Measurements from ENCODE around the gene SLC39A10.

SLC39A10 gene, protein sequence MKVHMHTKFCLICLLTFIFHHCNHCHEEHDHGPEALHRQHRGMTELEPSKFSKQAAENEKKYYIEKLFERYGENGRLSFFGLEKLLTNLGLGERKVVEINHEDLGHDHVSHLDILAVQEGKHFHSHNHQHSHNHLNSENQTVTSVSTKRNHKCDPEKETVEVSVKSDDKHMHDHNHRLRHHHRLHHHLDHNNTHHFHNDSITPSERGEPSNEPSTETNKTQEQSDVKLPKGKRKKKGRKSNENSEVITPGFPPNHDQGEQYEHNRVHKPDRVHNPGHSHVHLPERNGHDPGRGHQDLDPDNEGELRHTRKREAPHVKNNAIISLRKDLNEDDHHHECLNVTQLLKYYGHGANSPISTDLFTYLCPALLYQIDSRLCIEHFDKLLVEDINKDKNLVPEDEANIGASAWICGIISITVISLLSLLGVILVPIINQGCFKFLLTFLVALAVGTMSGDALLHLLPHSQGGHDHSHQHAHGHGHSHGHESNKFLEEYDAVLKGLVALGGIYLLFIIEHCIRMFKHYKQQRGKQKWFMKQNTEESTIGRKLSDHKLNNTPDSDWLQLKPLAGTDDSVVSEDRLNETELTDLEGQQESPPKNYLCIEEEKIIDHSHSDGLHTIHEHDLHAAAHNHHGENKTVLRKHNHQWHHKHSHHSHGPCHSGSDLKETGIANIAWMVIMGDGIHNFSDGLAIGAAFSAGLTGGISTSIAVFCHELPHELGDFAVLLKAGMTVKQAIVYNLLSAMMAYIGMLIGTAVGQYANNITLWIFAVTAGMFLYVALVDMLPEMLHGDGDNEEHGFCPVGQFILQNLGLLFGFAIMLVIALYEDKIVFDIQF

DNA sequence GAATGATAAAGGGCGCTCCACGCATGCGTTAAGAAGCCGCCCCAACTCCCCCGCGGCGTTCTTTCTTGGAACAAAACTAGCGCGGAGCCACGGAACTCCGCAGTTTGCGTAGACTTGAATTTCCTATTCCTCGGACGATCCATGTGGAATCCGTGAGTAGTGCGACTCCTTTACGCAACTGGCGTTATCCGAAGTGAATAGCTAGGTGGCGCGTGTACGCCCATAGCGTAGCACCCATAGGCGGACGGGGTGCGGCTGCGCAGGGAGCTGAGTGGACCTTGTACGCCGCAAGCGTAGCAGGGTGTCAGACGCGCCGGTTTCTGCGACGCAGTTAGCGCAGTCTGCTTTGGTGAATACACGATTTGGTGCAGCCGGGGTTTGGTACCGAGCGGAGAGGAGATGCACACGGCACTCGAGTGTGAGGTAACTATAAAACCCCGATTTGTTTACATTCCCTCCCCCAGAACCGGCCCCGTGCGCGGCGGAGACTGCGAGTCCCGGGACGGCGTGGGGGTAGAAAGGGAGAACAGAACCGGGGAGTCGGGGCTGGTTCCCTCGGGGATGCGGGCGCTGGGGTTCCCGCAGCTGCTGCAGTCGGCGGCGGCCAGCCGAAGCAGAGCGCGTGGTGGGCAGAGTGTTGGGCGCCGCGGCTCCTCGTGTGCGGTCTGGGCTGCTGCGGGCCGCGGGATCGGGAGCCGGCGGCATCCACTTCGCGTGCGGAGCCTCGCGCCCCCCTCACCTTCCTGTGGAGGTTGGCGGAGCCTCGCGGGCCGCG lies at the start of gene SLC39A10:
TSS of gene SLC39A10 (plus strand) at position 368 of the 775 bp plus-strand sequence. CDS start 22,817 bp downstream, outside the sequence.
- peak; percentile 97 for DNase-seq (ENCODE audit: low spot score)

DNA sequence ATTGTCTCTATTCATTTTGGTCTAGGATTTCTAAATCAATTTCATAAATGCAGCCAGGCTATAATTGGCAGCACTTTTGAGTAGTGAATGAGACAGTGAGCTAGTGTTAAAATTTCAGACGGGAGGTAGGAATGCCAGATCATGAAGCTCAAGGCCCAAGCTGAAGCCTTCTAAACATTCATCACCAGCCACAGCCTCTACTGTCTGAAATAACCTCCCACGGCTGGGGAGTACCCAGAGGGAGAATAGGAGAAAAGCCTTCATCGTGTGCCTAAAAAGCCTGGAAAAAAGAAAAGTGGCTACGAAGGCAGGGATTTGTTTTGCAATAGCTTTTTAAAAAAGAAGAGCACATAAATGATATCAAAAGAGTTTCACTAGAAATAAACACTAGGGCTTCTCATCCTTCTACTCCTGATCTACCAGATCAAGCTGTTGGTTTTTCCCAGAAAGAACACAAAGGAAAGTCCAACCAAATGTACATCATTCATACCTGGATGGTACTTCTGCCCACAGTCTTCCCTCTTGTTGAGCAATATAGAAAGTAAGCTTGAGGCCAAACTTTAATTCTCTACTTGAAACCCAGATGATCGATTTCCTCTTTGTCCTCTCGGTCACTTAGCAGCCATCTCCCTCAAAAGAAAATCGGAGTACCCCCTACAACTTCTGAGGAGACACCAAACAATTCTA lies 48.1 kb upstream of the SLC39A10 start:
- no peak for DNase-seq (ENCODE audit: low spot score)

DNA sequence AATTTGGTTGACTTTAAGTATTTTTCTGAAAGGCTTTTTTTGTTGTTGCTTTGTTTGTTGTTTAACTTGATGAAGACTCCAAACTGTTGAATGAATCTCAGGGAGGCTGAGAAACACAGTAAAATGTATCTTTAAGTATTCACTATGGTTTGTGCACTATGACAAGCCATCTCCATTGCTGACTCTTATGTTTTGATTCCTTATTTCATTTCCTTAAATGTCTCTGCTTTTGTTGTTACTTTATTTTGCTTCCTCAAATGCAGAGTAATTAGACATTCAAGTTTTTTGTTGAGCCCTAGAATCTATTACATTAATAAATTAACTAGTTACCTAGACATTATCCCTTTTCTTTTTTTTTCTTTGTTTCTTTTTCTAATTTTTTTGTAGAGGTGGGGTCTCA lies 46.3 kb upstream of the SLC39A10 start:
- DNase-seq (ENCODE audit: low spot score), result no peak

DNA sequence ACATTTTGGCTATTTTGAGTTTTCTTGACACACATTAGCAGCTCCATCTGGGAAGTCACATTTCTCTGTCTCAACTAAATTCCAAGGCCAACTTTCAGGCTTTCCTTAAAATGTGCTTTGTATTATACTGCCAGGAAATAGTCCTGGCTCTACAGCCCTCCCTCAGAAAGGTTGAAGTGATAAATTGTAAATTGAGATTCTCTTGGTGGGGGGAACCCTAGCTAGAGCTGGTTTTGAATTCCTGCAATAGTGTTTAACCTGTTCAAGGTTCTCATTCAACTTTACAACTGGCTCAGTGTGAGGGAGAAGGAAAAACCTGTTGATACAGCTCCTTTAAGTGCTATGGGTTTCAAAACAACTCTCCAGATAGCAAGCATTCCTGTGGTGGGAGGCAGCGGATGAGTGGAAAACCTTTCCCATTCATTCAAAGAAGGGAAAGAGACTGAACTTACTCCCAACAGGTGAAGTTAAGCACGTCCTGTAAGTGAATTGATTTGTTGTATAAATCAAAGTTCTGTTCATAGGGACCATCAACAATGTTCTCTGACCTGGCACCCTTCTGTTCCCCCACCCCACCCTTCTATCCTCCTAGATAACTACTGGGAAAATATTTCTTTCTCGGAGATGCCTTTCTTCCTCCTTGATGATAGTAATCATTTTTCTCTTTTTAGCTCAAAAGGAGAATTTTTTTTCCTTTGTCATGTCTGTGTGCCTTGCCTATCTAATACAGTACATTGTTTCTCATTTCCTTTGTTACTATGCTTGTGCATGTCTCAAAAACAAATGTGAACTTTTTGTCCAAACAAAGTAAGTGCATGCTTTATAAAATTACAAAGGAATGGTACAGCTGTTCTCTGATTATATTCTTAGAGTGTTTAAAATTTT lies 44.2 kb upstream of the SLC39A10 start:
- peak; percentile 93 for DNase-seq (ENCODE audit: low spot score)

DNA sequence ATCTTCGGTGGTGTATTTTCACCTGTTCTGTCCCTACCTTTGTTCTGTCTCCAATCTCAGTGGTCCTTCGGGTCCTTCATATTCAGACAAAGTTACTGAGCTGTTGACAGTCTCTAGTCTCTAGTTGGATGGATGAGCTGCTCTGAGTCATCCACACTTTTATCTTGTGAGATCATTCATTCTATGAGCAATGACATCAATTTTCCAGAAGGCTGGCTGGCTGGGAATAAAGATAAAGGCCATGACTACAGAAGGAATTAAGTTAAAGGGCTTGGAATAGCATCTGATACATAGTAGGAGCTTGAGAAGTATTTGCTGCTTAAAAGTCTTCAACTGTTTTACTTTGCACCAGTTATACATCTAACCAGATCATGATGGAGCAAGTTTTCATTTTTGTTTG lies 43.1 kb upstream of the SLC39A10 start:
- DNase-seq (ENCODE audit: low spot score), result peak; percentile 96

DNA sequence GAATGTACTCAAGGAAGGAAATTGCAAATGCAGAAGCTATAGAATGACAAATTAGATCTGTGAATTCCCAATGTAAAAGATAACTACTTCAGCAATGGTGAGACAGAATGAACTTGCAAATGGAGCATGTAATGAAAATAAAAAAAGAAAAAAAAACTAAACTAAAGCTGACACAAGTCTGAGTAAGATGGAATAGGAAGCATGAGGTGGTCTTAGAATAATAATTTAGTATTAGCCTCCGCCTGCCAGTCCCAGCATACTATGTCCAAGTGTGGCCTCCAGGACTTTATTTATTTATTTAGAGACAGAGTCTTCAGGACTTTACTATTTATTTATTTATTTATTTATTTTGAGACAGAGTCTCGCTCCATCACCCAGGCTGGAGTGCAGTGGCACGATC lies 37.4 kb upstream of the SLC39A10 start:
- DNase-seq (ENCODE audit: low spot score), result no peak

DNA sequence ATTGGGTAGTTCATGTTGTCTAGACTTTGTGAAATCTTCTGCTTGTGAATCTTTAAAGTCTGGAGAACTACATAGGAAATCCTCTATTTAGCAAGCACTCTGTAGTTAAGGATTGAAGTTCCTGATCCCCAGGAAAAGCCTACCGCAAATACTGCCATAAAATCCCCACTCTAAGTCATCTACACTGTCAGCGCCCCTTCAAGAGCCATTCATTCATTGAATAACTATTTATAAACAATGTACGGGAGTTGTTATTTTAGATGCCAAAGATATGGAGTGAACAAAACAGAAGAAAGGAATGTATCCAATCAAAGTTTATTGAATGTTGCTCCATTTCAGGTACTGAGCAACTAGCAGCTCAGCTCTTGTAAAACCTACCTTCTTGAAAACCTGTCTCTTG lies 36.5 kb upstream of the SLC39A10 start:
- DNase-seq (ENCODE audit: low spot score), result no peak

DNA sequence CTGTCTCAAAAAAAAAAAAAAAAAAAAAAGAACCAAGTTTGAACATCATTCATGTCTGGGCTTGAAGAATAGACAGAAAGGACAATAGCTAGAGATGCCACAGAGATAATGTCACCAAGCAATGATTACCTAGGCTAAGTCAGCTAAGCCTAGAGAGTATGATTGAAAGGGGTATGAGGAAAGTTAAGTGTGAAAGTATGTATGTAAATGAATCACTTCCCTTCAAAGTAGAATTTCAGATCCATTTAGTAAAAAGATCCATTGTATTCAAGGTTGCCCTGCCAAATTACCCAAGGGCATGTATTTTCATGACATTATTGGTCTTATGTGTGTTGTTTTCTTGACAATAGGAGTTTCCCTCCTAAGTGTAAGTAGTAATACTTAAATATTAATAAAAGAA lies 34.1 kb upstream of the SLC39A10 start:
- DNase-seq (ENCODE audit: low spot score), result peak; percentile 97

DNA sequence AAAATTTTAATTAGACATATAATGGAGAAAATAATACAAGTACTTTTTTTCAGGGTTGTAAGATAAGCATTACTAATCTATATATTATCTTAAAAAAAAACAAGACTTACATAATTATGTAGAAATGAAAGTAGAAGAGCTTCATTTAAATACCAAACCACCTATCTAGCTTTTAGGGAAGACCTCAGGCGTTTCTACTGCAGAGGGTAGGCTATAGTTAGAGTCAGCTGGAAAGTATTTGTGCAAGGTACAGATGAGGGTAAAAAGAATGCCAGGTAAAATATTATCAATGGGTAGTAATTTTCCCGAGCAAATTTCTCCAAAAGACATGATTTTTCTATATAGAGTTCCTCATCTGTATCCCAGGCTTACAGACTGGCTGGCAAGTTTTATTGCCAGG lies 30.5 kb upstream of the SLC39A10 start:
- DNase-seq (ENCODE audit: low spot score), result no peak

DNA sequence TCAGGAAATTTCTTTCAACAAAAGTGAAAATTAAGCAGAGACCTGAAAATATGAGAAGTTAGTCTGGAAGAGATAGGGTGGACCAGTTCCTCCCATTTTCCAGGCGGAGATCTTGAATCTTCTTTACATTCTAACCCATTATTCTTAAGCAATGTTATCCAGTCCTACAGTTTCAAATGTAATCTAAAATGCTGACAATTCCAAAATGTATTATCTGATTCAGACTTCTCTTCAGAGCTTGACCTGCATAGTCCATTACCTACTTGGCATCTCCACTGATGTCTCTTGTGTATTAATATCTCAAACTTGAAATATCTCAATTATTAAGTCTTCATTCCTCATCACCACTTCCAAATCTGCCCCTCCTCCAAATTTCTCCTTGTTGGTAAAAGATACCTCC lies 28.4 kb upstream of the SLC39A10 start:
- no peak for DNase-seq (ENCODE audit: low spot score)

DNA sequence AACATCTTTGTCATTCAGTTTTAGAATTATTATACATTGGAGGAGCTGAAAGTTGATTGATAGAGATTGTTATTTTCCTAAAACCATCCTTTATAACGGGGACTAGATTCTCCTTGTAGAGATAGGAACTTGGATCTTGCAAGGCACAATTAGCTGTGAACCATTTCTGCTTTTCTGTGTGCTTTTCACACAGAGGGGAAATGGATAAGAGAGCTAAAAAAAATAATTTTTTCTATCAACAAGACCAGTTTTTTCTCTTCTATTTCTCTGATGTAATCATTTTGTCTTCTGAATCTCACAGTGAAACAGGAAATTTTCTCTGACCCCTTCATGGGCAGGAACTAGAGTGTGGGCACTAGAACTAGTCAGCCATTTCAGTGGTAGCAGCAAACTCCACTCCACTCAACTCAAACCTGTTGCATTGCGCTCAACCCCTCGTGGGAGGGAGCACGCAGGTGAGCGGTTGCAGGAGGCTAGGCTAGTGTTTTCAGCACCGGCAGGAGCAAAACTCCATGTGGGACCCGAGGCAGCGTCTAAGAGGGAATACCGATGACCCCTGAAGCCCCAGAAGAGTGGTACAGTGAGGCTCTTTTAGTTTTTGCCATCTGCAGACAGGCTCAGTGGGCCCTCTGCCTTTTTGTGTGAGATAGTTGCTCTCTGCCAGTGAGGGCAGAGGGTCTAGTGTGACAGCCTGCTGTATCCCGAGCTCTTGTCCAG lies 24.0 kb upstream of the SLC39A10 start:
- no peak for DNase-seq (ENCODE audit: low spot score)

DNA sequence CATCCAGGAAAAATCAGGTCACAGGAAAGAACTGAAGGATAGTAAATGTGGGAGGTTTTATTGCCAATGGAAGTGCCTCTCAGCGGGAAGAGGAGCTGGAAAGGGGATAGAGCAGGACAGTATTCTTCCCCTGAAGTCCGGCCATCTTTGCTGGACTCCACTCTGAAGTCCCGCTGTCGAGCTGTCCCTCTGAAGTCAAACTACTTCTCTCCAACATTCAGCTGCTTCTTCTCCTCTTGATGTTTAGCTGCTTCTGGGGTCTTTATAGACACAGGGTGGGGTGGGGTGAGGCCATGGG lies 23.5 kb upstream of the SLC39A10 start:
- no peak for DNase-seq (ENCODE audit: low spot score)

DNA sequence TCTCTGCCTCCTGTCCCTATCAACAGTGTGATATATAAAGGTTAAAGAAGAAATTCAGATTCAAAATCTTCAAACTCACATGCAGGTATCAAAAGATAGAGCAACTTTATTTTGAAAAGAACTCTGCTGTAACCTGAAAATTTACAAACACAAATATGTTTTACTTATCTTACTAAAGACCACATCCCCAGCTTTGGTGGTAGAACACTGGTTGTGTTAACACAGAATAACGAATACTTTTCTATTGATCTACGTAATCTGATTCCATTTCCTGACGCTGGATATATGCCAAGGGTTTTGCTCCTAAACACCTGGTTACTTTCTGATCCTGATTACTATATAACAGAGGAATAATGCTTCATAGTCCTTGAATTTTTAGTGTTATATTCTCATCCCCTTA lies 23.1 kb upstream of the SLC39A10 start:
- DNase-seq (ENCODE audit: low spot score), result no peak

DNA sequence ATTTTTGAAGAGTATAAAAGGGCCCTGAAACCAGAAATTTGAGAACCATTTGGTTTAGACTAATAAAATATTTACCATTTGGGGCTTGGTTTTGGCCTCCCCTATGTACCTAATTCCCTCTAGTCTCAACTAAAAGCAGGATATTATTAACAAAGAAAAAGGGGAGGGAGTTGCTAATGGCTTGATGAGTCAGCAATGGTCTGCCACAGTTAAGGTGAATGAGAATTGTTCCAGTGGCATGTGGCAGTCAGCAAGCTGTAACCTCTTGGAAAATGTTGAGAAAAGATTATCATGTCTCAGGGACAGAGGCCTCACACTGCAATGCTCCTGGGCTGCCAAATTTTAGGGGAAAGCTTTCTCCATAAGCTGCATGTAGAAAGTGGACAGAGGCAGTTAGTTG lies 20.1 kb upstream of the SLC39A10 start:
- peak; percentile 70 for DNase-seq (ENCODE audit: low spot score)

DNA sequence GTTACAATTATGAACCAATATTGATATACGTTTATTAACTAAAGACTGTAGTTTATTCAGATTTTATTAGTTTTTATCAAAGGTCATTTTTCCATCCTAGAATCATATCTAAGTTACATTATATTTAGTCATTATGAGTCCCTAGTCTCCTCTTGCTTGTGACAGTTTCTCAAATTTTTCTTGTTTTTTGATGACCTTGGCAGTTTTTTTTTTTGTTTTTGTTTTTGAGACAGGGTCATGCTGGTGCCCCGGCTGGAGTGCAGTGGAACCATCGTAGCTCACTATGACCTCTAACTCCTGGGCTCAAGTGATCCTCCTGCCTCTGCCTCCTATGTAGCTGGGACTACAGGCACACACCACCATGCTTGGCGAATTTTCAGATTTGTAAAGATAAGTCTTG lies 18.3 kb upstream of the SLC39A10 start:
- DNase-seq (ENCODE audit: low spot score), result no peak

DNA sequence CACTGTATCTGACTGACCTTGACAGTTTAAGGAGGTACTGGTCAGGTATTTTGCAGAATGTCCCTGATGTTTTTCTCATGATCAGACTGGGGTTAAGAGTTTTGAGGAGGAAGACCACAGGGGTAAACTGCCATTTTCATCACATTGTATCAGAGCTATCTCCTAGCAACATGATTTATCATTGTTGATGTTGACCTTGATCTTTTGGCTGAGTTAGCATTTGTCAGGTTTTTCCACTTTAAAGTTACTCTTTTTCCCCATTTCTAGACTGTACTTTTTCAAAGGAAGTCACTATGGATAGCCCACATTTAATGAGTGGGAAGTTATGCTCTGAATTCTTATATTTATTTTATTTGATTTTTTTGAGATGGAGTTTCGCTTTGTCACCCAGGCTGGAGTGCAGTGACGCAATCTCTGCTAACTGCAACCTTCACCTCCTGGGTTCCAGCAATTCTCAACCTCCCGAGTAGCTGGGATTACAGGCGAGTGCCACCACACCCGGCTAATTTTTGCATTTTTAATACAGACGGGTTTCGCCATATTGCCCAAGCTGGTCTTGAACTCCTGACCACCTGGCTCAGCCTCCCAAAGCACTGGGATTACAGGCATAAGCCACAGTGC lies 17.7 kb upstream of the SLC39A10 start:
- no peak for DNase-seq (ENCODE audit: low spot score)

DNA sequence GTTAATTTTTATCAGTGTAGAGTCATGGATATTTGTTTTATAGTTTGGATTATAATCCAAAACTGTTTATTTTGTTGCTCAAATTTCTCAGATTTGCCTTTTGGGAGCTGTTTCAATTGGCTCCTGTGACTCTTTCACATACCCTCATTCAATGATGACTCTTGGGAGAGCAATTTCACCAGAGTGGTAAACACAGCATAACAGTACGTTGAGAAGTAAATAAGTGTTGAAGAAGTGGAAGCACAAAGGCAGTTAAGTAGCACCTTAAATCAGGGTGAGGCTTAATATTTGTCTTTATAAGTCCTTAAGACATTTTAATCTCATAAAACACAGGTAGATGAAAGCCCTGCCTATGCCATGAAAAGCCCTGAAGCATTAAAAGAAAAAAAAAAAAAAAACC lies 17.1 kb upstream of the SLC39A10 start:
- DNase-seq (ENCODE audit: low spot score), result no peak

DNA sequence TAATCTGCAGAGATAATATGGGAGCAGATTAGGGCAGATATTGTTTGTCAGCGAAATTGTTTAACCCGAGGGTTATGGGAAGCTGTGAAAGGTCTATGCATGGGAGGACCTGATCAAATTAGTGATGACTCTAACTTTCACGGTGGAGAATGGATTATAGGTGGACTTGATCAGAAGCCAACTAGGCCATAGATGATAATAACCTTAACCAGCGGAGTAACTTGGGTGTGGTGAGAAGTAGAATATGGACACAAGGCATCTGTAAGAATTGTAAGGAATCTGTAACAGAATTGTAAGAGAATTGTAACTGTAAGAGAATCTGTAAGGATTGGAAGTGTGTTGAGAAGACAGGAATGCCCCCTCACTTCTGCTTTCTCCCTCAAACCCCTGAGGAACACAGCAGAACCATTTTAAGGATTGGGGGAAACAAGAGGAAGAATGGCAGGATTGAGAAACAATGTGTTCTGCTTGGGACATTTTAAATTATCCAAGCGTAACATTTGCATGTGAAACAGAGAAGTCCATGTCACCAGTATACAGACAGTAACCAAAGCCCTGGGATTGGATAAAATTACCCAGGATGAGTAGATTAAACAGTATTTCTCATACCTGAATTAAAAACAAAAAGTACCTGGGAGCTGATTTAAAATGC lies 14.9 kb upstream of the SLC39A10 start:
- peak; percentile 19 for DNase-seq (ENCODE audit: low spot score)

DNA sequence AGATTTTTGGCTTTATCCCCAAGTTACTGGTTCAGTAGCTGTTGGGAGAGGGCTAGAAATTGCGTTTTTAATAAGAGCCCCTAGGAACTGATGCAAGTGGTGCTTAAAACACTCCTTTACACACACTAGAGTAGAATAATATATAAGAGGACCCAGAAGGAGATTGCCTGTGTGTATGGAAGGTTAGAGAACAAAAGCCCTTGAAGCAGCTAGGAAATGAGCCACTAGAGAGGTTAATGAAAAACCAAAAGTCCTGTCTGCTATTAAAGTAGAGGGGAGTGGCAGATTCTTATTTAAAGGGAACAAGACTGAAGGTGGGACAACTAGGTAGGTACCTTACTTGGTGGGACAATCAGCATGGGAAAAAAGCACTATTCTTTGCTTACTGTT lies 14.4 kb upstream of the SLC39A10 start:
- DNase-seq (ENCODE audit: low spot score), result peak; percentile 47

Measured in kidney tubule cell (primary cell).